ENCODE measurements around the gene ADAMTS9. TPM values are rescaled to one million over a fixed set of nuclear protein-coding genes. Genes with fewer than 3 reads are reported as not detected.

ADAMTS9 gene
- total RNA-seq, 1 donor from 2014 or later, result 8.2 TPM

DNA sequence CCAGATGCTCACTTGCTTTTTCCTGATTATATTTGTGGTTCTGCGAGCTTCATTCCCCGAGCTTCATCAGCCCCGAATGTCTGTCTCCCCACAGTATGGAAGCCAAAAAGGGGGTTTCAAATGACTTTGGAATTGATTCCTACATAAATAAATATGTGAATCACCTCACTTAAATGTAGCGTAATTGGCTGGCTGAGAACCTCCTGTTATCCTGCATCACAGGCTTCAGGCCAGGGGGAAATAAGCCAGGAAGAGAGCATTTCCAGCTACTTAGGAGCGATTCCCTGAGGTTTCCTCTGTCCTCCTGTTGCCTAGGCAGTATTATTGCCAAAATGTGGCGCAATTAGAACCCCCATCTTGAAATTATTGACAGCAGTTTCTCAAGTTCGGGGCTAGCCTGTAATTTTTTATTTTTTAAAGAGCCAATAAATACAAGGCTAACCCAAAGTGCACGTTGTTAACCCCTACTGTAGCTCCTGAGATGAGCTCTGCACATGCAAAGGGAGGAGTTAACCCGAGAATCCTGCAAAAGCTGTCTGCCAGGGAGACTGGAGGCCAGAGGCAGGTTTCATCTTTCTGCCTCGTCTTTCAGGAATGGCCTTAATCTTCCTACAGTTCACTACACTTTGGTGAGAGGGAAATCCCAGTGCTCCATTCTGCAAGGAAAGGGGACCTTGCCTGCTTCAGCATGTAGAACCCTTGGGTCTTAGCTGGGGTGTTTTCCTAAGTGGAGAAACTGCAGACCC is 148.2 kb downstream of the ADAMTS9 start:
- DNase-seq (ENCODE audit: low spot score), result peak; percentile 46

DNA sequence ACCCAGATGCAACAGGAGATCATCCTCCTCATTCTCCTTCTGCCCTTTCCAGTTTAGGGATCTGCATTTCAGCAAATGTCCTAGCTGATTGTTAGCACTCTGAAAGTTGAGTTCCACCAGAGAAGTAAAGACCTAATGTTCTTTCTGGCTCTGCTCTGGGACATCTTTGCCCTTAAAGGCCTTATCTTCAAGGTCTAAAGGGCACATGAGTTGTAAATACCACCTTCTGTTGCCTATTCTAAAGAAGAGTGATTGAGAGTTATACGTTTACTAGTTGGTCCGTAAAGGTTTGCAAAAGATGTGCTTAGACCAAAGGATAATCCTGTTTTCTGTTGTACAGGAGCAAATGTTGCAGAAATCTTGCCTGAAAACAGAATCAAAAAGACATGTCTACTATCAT is 151.6 kb downstream of the ADAMTS9 start:
- no peak for DNase-seq (ENCODE audit: low spot score)

GRCh38 chr3:64533617-64534317 is 154.0 kb downstream of the ADAMTS9 start:
- DNase-seq (ENCODE audit: low spot score), result peak; percentile 80

DNA sequence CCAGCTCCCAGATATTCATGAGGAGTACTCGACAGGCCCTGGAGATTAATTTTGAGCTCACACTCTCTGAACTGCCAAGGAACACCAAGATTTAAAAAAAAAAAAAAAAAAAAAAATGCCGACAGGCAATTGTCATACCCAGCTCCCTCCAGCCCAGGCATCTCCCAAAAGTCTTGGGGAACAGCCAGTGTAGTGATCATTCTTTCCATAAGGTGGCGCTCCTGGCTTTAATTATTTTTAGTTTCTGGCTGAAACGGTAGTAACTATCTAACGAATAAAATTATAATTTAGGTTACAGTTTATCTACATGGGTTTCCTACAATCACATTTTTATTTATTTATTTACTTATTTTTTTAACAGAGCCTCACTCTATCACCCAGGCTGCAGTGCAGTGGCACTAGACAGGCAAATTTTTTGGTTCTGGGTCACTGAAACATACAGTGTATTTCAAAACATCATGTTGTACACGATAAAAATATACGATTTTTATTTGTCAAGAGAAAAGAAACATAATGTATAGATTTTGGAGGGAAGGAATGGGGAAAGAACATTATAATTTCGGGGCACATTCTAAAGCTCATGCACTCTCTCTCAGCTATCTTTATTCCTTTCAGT is 157.3 kb downstream of the ADAMTS9 start:
- peak; percentile 71 for DNase-seq (ENCODE audit: low spot score)

DNA sequence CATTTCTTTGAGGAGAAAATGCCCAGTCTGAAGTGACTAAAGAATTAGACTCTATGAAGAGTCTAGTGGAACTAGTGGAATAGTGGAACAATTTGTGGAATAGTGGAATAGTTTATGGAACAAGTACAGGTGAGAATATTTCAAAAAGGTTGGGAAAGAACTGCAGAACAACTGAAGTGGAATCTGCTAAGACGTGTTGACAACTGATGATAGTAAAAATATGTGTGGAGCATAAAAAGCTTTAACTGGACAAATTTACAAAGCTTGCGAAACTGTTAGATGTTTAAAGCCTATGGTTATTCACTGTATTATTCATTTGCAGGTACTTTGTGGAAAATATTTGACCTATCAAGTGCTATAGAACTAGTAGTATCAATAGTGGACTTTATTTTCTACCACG is 164.5 kb downstream of the ADAMTS9 start:
- no peak for DNase-seq (ENCODE audit: low spot score)

DNA sequence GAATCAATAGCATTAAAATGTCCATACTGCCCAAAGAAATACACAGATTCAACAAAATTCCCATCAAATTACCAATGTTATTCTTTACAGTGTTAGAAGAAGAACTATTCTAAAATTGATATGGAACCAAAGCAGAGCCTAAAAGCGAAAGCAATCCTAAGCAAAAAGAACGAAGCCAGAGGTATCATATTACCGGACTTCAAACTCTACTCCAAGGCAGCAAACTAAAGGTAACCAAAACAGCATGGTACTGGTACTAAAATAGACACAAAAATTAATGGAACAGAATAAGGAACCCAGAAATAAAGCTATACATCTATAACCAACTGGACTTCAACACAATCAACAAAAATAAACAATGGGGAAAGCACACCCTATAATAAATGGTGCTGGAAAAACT is 167.5 kb downstream of the ADAMTS9 start:
- DNase-seq (ENCODE audit: low spot score), result no peak

- DNase-seq (ENCODE audit: low spot score), result no peak
These were observed 168.8 kb downstream of the ADAMTS9 start for GRCh38 chr3:64518950-64519349.

- no peak for DNase-seq (ENCODE audit: low spot score)
These were observed 169.3 kb downstream of the ADAMTS9 start for GRCh38 chr3:64518496-64518895.

DNA sequence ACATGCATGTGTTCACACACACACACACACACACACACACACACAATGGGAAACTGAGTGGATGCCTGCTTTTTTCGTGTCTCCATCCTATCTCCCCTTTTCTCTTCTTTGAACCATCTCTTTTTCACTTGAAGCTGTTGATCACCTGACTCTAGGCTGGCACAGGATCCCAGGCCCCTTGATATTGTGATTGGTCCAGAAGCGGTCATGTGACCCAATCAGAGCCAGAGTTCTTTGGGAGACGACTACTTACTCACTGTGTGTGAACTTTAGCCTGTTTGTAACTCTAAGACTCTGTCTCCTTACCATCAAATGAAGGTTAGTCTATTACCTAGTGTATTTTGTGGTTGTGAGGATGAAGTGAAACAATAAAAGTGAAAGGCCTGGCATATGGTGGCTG is 172.9 kb downstream of the ADAMTS9 start:
- no peak for DNase-seq (ENCODE audit: low spot score)

GRCh38 chr3:64509206-64509605 is 178.6 kb downstream of the ADAMTS9 start:
- no peak for DNase-seq (ENCODE audit: low spot score)

DNA sequence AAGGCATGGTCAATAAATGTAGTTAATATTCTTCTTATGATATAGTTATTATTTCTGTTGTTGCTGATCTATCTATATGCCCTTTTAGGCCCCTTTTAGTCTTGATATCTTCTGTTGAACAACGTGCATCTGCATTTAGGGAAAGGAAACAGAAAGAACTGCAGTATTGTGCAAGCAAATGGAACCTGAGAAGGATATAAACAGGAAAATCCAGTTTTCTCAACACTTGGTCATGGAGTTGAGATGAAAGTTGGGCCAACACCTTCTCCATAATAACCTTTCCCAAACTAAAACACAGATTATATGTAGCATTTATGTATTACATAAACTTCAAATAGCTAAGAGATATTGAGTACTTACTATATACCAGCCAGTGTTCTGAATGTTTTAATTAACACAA is 179.7 kb downstream of the ADAMTS9 start:
- DNase-seq (ENCODE audit: low spot score), result no peak

GRCh38 chr3:64506255-64506654 is 181.5 kb downstream of the ADAMTS9 start:
- no peak for DNase-seq (ENCODE audit: low spot score)

- no peak for DNase-seq (ENCODE audit: low spot score)
These were observed 182.4 kb downstream of the ADAMTS9 start for GRCh38 chr3:64505419-64505818.

DNA sequence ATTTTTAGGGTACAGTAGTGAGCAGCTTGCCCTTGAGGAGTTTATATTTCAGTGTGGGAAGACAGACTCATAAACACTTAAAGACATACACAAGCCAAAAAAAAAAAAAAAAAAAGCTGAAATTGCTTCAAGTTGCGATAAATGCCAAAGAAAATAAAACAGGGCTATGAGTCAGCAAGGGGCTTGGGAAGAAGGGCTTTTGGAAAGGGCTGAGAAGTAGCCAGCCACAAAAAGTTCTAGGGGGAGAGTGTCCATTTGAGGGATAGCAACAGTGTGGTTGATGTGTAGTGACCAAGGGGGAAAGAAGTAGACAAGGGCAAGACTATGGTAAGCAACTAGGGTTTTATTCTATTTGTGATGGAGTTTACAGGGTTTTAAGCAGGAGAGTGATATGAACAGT is 185.5 kb downstream of the ADAMTS9 start:
- no peak for DNase-seq (ENCODE audit: low spot score)

GRCh38 chr3:64501298-64501906 is 186.4 kb downstream of the ADAMTS9 start:
- no peak for DNase-seq (ENCODE audit: low spot score)

- DNase-seq (ENCODE audit: low spot score), result no peak
These were observed 190.9 kb downstream of the ADAMTS9 start for GRCh38 chr3:64496786-64497490.

GRCh38 chr3:64495781-64496334 is 191.9 kb downstream of the ADAMTS9 start:
- no peak for DNase-seq (ENCODE audit: low spot score)

GRCh38 chr3:64495121-64495780 is 192.5 kb downstream of the ADAMTS9 start:
- no peak for DNase-seq (ENCODE audit: low spot score)

- no peak for DNase-seq (ENCODE audit: low spot score)
These were observed 193.3 kb downstream of the ADAMTS9 start for GRCh38 chr3:64494526-64494925.

DNA sequence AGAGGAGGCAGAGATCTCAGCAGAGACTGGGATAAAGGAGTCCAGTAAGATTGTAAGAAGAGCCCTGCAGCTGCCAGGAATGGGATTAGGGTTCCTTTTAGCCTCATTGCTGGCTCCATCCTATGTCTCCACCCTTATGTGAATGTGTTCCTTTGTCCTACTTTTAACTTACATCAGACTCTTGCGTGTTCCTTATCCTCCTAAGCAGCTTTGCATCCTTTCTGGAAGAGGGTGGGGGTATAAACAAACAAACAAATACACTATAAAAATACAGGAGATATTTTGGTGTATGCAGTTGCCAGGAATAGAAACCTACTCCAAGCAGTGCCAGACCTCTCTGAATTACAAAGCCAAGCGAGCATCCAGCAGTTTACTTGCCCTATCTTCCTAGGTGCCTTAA is 194.7 kb downstream of the ADAMTS9 start:
- DNase-seq (ENCODE audit: low spot score), result no peak

DNA sequence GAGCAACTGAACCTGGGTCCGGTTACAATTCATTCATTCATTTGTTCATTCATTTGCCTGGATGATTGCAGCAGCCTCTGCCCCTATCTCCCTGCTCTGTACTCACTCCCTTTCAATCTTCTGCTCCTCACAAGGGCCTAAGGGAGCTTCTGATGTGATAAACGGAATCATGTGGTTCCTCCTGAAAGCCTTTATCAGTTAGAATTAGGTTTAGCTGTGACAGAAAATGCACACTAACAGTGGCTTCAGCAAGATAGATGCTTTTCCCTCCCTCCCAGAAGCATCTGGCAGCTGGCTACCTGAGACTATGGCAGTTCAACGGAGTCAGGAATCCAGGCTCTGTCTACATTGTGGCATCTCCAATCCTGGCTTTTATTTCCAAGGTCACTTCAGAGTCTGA is 196.0 kb downstream of the ADAMTS9 start:
- no peak for DNase-seq (ENCODE audit: low spot score)

All from mucosa of gallbladder (tissue), 1 donor.